ENCODE data around the gene CTNND2. TPM values are rescaled to one million over a fixed set of nuclear protein-coding genes. Genes with fewer than 3 reads are reported as not detected.

Gene CTNND2
- total and polyA plus RNA-seq, 9 of the 15 experiments (the other 6 are each of a cell fraction or from before 2014, with no cell fraction given), result 0.03 to 0.35 TPM; not detected in 7

GRCh38 chr5:11252075-11252474 lies 652.2 kb downstream of the CTNND2 start:
- no TSS peak for BruUV-seq (replicated peaks)
- Histone ChIP-seq H3K9me1 (ENCODE audit: control insufficient read depth, insufficient read depth, low read length) (no peaks in the 10 kb centered on the region), H3K27ac (ENCODE audit: extremely low read depth, low read depth, low read length) (no peak overlapping the region), H3K4me2 (ENCODE audit: insufficient read depth, low read length) (no peak overlapping the region), H3K79me2 (ENCODE audit: control insufficient read depth, insufficient read depth, low read length) (no peaks in the 10 kb centered on the region), H3K4me3 (no peak overlapping the region), H3K27me3 (ENCODE audit: control insufficient read depth in 2 of 2, insufficient read depth in 2 of 2, low read length in 2 of 2) (no peaks in the 10 kb centered on the region), H2AFZ (ENCODE audit: low read depth, low read length) (no peak overlapping the region), H3K9ac (ENCODE audit: insufficient read depth in 1 of 2, low read depth in 2 of 2, low read length in 2 of 2) (no peak overlapping the region), H3K9me3 (replicated peaks; ENCODE audit: control insufficient read depth, insufficient read depth, low read depth, low read length) (no peaks in the 10 kb centered on the region), H3K4me1 (replicated peaks in 1 of 2; ENCODE audit: control insufficient read depth in 2 of 2, insufficient read depth in 2 of 2, low read length in 2 of 2) (no peaks in the 10 kb centered on the region), H4K20me1 (replicated peaks; ENCODE audit: control insufficient read depth, insufficient read depth, low read length) (no peaks in the 10 kb centered on the region), H3K36me3 (ENCODE audit: control insufficient read depth, insufficient read depth, low read length) (no peaks in the 10 kb centered on the region)
- 0% methylated on average over 1 of the region's 1 CpG for WGBS (ENCODE audit: insufficient coverage, low coverage, missing lambda C conversion rate)
- intact Hi-C loops (cut with micrococcal nuclease), result no loop called here
- CTCF ChIA-PET (ENCODE audit: low intra/inter-chr PET ratio), result no interaction called here
- in situ Hi-C loops (cut with MboI), result no loop called here
- no peak for FAIRE-seq
- ATAC-seq, result no peak
- DNase-seq (ENCODE audit: extremely low read depth in 1 of 4, low spot score in 3 of 4), result no peak
- POLR2A ChIA-PET, result interaction anchor here (1.0 kb wide), 1 partner anchor 19 kb away, joined by 3 read pairs; no protein-coding TSS in a partner anchor
- TF ChIP-seq ZNF24 (IDR thresholded peaks at IDR 0.05) (no peak), HMG20A (CRISPR knock-in tag; conservative IDR thresholded peaks at IDR 0.05) (no peak), PHTF2 (CRISPR knock-in tag; IDR thresholded peaks at IDR 0.05) (no peak), EP300 (IDR thresholded peaks at IDR 0.05; ENCODE audit: low read length) (no peak), PTRF (tag; IDR thresholded peaks at IDR 0.05) (no peak), GTF3C2 (IDR thresholded peaks at IDR 0.05; ENCODE audit: borderline replicate concordance, extremely low read depth, insufficient read length) (no peak), PTBP1 (IDR thresholded peaks at IDR 0.05; ENCODE audit: low read depth, low read length) (no peak), TAF9B (IDR thresholded peaks at IDR 0.05; ENCODE audit: partially characterized antibody) (no peak), MAFK (IDR thresholded peaks at IDR 0.05; ENCODE audit: low read length) (no peak), SRSF3 (IDR thresholded peaks at IDR 0.05; ENCODE audit: insufficient read depth, low read length) (no peak), HMGN3 (IDR thresholded peaks at IDR 0.05; ENCODE audit: borderline replicate concordance, extremely low read depth, insufficient read length, low read depth, low read length) (no peak), BRF2 (IDR thresholded peaks at IDR 0.05; ENCODE audit: borderline replicate concordance, insufficient read depth, insufficient read length) (no peak)
- TF ChIP-seq, protein P1, sequence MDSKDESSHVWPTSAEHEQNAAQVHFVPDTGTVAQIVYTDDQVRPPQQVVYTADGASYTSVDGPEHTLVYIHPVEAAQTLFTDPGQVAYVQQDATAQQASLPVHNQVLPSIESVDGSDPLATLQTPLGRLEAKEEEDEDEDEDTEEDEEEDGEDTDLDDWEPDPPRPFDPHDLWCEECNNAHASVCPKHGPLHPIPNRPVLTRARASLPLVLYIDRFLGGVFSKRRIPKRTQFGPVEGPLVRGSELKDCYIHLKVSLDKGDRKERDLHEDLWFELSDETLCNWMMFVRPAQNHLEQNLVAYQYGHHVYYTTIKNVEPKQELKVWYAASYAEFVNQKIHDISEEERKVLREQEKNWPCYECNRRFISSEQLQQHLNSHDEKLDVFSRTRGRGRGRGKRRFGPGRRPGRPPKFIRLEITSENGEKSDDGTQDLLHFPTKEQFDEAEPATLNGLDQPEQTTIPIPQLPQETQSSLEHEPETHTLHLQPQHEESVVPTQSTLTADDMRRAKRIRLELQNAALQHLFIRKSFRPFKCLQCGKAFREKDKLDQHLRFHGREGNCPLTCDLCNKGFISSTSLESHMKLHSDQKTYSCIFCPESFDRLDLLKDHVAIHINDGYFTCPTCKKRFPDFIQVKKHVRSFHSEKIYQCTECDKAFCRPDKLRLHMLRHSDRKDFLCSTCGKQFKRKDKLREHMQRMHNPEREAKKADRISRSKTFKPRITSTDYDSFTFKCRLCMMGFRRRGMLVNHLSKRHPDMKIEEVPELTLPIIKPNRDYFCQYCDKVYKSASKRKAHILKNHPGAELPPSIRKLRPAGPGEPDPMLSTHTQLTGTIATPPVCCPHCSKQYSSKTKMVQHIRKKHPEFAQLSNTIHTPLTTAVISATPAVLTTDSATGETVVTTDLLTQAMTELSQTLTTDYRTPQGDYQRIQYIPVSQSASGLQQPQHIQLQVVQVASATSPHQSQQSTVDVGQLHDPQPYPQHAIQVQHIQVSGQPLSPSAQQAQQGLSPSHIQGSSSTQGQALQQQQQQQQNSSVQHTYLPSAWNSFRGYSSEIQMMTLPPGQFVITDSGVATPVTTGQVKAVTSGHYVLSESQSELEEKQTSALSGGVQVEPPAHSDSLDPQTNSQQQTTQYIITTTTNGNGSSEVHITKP (IDR thresholded peaks at IDR 0.05; ENCODE audit: partially characterized antibody), result no peak
- TF ChIP-seq, protein P2, sequence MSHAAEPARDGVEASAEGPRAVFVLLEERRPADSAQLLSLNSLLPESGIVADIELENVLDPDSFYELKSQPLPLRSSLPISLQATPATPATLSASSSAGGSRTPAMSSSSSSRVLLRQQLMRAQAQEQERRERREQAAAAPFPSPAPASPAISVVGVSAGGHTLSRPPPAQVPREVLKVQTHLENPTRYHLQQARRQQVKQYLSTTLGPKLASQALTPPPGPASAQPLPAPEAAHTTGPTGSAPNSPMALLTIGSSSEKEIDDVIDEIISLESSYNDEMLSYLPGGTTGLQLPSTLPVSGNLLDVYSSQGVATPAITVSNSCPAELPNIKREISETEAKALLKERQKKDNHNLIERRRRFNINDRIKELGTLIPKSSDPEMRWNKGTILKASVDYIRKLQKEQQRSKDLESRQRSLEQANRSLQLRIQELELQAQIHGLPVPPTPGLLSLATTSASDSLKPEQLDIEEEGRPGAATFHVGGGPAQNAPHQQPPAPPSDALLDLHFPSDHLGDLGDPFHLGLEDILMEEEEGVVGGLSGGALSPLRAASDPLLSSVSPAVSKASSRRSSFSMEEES (CRISPR knock-in tag; IDR thresholded peaks at IDR 0.05), result no peak

Data from K562 (cell line).